Measurements from ENCODE around the gene PISD.

Gene PISD

DNA sequence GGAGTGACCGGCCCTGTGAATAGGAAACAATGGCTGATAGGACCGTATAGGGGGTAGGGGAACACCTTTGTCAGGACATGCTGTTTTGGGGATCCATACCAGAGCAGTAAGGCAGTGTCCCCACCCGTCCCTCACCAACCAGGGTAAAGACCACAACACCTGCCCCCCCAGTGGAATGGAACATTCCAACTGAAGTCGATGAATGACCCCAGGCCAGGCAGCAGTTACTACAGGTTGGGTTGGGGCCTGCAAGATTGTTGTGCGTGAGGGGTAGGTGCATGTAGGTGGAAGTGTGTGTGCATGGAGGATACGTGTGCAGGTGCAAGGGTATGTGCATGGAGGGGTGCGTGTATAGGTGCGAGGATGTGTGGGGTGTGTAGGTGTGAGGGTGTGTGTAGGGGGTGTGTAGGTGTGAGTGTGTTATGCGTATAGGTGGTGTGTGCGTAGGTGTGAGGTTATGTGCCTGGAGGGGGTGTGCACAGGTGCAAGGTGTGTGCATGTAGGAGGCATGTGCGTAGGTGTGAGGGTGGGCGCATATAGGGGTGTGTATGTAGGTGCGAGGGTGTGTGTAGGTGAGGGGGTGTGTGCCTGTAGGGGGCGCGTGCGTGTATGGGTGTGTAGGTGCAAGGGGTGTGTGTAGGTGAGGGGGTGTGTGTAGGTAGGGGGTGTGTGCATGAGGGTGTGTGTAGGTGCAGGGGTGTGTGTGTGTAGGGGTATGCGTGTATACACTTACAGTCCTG lies 32.9 kb downstream of the PISD start:
- Histone ChIP-seq H3K36me3 (ENCODE audit: control insufficient read depth in 2 of 2, insufficient read depth in 1 of 2, low read length in 2 of 2) (peaks cover 5 to 23% of the 10 kb centered on the region in 2 experiments; a peak in 2 of 3 replicates), H3K9me3 (ENCODE audit: control insufficient read depth, insufficient read depth, low read depth, low read length) (no peaks in the 10 kb centered on the region), H3K4me1 (ENCODE audit: control insufficient read depth, insufficient read depth, low read length) (peaks cover 2% of the 10 kb centered on the region; the same call in 1 of the 2 replicates), H3K4me3 (ENCODE audit: low read depth, low read length) (no peak overlapping the region), H3K27ac (ENCODE audit: extremely low read depth, low read depth, low read length) (no peak overlapping the region)
- ChIA-PET POLR2A (interaction anchor here (1.8 to 2.2 kb wide), 4 partner anchors 13 to 72 kb away, joined by 5 to 39 read pairs (median 8); partner anchors contain the start of gene PISD), CTCF (interaction anchor here (0.6 to 5.1 kb wide), 4 partner anchors 21 to 341 kb away, joined by 3 to 30 read pairs (median 3); no protein-coding TSS in a partner anchor)
- no peak for TF ChIP-seq GLI2 (tag by site-specific recombination; IDR thresholded peaks at IDR 0.05; ENCODE audit: borderline replicate concordance, low read depth)
- TF ChIP-seq ZNF132 (tag by site-specific recombination; IDR thresholded peaks at IDR 0.05; ENCODE audit: borderline replicate concordance), result no peak
- no peak for TF ChIP-seq HOXD13 (CRISPR knock-in tag; IDR thresholded peaks at IDR 0.05; ENCODE audit: borderline replicate concordance)
- no peak for TF ChIP-seq ZNF121 (tag by site-specific recombination; IDR thresholded peaks at IDR 0.05)
- TF ChIP-seq ZNF280D (tag by site-specific recombination; IDR thresholded peaks at IDR 0.05), result no peak
- TF ChIP-seq ELK4 (IDR thresholded peaks at IDR 0.05; ENCODE audit: borderline replicate concordance, low read depth, low read length), result no peak
- TF ChIP-seq HOXA7 (CRISPR knock-in tag; IDR thresholded peaks at IDR 0.05; ENCODE audit: borderline replicate concordance), result no peak
- TF ChIP-seq ZNF146 (tag by site-specific recombination; IDR thresholded peaks at IDR 0.05), result no peak
- no peak for TF ChIP-seq ZNF549 (tag by site-specific recombination; IDR thresholded peaks at IDR 0.05)
- TF ChIP-seq ZNF335 (tag by site-specific recombination; conservative IDR thresholded peaks at IDR 0.05), result no peak
- TF ChIP-seq, protein P1, sequence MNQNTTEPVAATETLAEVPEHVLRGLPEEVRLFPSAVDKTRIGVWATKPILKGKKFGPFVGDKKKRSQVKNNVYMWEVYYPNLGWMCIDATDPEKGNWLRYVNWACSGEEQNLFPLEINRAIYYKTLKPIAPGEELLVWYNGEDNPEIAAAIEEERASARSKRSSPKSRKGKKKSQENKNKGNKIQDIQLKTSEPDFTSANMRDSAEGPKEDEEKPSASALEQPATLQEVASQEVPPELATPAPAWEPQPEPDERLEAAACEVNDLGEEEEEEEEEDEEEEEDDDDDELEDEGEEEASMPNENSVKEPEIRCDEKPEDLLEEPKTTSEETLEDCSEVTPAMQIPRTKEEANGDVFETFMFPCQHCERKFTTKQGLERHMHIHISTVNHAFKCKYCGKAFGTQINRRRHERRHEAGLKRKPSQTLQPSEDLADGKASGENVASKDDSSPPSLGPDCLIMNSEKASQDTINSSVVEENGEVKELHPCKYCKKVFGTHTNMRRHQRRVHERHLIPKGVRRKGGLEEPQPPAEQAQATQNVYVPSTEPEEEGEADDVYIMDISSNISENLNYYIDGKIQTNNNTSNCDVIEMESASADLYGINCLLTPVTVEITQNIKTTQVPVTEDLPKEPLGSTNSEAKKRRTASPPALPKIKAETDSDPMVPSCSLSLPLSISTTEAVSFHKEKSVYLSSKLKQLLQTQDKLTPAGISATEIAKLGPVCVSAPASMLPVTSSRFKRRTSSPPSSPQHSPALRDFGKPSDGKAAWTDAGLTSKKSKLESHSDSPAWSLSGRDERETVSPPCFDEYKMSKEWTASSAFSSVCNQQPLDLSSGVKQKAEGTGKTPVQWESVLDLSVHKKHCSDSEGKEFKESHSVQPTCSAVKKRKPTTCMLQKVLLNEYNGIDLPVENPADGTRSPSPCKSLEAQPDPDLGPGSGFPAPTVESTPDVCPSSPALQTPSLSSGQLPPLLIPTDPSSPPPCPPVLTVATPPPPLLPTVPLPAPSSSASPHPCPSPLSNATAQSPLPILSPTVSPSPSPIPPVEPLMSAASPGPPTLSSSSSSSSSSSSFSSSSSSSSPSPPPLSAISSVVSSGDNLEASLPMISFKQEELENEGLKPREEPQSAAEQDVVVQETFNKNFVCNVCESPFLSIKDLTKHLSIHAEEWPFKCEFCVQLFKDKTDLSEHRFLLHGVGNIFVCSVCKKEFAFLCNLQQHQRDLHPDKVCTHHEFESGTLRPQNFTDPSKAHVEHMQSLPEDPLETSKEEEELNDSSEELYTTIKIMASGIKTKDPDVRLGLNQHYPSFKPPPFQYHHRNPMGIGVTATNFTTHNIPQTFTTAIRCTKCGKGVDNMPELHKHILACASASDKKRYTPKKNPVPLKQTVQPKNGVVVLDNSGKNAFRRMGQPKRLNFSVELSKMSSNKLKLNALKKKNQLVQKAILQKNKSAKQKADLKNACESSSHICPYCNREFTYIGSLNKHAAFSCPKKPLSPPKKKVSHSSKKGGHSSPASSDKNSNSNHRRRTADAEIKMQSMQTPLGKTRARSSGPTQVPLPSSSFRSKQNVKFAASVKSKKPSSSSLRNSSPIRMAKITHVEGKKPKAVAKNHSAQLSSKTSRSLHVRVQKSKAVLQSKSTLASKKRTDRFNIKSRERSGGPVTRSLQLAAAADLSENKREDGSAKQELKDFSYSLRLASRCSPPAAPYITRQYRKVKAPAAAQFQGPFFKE (tag by site-specific recombination; IDR thresholded peaks at IDR 0.05; ENCODE audit: borderline replicate concordance), result no peak
- no peak for TF ChIP-seq ZNF184 (tag by site-specific recombination; IDR thresholded peaks at IDR 0.05)
- no peak for TF ChIP-seq ZNF114 (tag by site-specific recombination; IDR thresholded peaks at IDR 0.05)
- TF ChIP-seq ZFHX2 (tag by site-specific recombination; conservative IDR thresholded peaks at IDR 0.05), result peak; percentile 100
- TF ChIP-seq ZNF48 (tag by site-specific recombination; IDR thresholded peaks at IDR 0.05), result no peak
- TF ChIP-seq ZFP69B (tag by site-specific recombination; IDR thresholded peaks at IDR 0.05), result no peak
- no peak for TF ChIP-seq ZBTB44 (tag by site-specific recombination; IDR thresholded peaks at IDR 0.05)
- no peak for TF ChIP-seq GFI1B (tag by site-specific recombination; IDR thresholded peaks at IDR 0.05)
- no peak for TF ChIP-seq ZNF140 (tag by site-specific recombination; IDR thresholded peaks at IDR 0.05)
- no peak; the same call in 1 of the 2 replicates for TF ChIP-seq ZNF169 (tag by site-specific recombination; IDR thresholded peaks at IDR 0.05)
- no peak for TF ChIP-seq GLI4 (tag by site-specific recombination; IDR thresholded peaks at IDR 0.05)
- TF ChIP-seq ZNF626 (tag by site-specific recombination; IDR thresholded peaks at IDR 0.05), result no peak
- no peak for TF ChIP-seq GLIS1 (tag by site-specific recombination; IDR thresholded peaks at IDR 0.05)
- no peak for TF ChIP-seq ZNF24 (tag by site-specific recombination; IDR thresholded peaks at IDR 0.05)
- TF ChIP-seq OSR2 (tag by site-specific recombination; IDR thresholded peaks at IDR 0.05), result no peak
- TF ChIP-seq ZNF530 (tag by site-specific recombination; IDR thresholded peaks at IDR 0.05; ENCODE audit: low read depth), result no peak
